Posterior vena cava (tissue), 2 donors: ENCODE measurements around the gene WWOX. TPM values are rescaled to one million over a fixed set of nuclear protein-coding genes. Genes with fewer than 3 reads are reported as not detected.

Experiments
- DNase-seq: peaks from one replicate; pipeline ENCODE4 v3.0.0-alpha.2; 2020; ENCODE audit warnings: low spot score
- intact Hi-C, 2 donors: fragments of 100-400 bp; cut with DNase I; formaldehyde crosslinking; loops; one replicate each; pipeline versions ENCODE4 v1.14.1 to v1.14.2; 2022 to 2023
- total RNA-seq, 2 donors: library from RNA; stranded (reverse); fragmentation: NEBNext Ultra II Directional; extraction: Animal tissue kit (Norgen Biotek cat#: 25700); gene quantifications; one replicate each; pipeline ENCODE4 v1.2.1, GENCODE V29; 2021
- donor health status: DM: yes; HTN: yes; CAD: no.
- donor health status: DM: yes; HTN: yes; CAD: no.

The WWOX gene
- total RNA-seq, 2 donors from 2014 or later: 12.5 to 16.9 TPM

- intact Hi-C loops: no loop called here
- DNase-seq: no peak
Measured at GRCh38 chr16:78759596-78759995, 660.1 kb downstream of the WWOX start.

GRCh38 chr16:78760611-78761010, 661.2 kb downstream of the WWOX start:
- DNase-seq: no peak
- intact Hi-C loops: loop anchor here in 1 of 2 donors (10.0 kb wide), 1 partner anchor 226 kb away; no protein-coding TSS in a partner anchor

- DNase-seq: no peak
- intact Hi-C loops: loop anchor here in 1 of 2 donors (10.0 kb wide), 1 partner anchor 227 kb away; no protein-coding TSS in a partner anchor
Measured at GRCh38 chr16:78761427-78761826, 662.0 kb downstream of the WWOX start.

GRCh38 chr16:78762222-78762621, 662.8 kb downstream of the WWOX start:
- intact Hi-C loops: loop anchor here in 1 of 2 donors (10.0 kb wide), 1 partner anchor 227 kb away; no protein-coding TSS in a partner anchor
- DNase-seq: no peak

GRCh38 chr16:78763821-78764440, 664.5 kb downstream of the WWOX start:
- no peak for DNase-seq

GRCh38 chr16:78764478-78764877, 665.0 kb downstream of the WWOX start:
- intact Hi-C loops: loop anchor here in 1 of 2 donors (10.0 kb wide), 1 partner anchor 230 kb away; no protein-coding TSS in a partner anchor
- no peak for DNase-seq

More at GRCh38 chr16:78763821-78764440, 664.5 kb downstream of the WWOX start:
- intact Hi-C loops: loop anchor here in 1 of 2 donors (10.0 kb wide), 1 partner anchor 229 kb away; no protein-coding TSS in a partner anchor

- no peak for DNase-seq
- intact Hi-C loops: loop anchor here in 1 of 2 donors (10.0 kb wide), 1 partner anchor 233 kb away; no protein-coding TSS in a partner anchor
Measured at GRCh38 chr16:78768226-78768625, 668.8 kb downstream of the WWOX start.

- intact Hi-C loops: loop anchor here in 1 of 2 donors (10.0 kb wide), 1 partner anchor 234 kb away; no protein-coding TSS in a partner anchor
- DNase-seq: no peak
Measured at GRCh38 chr16:78768718-78769117, 669.3 kb downstream of the WWOX start.

GRCh38 chr16:78770353-78771091, 671.1 kb downstream of the WWOX start:
- intact Hi-C loops: loop anchor here in 1 of 2 donors (10.0 kb wide), 1 partner anchor 266 kb away; no protein-coding TSS in a partner anchor
- DNase-seq: peak; percentile 93

GRCh38 chr16:78773291-78773702, 673.8 kb downstream of the WWOX start:
- no peak for DNase-seq
- intact Hi-C loops: loop anchor here in 1 of 2 donors (10.0 kb wide), 1 partner anchor 268 kb away; no protein-coding TSS in a partner anchor

- intact Hi-C loops: loop anchor here in 1 of 2 donors (10.0 kb wide), 1 partner anchor 269 kb away; no protein-coding TSS in a partner anchor
Measured at GRCh38 chr16:78773706-78774105, 674.3 kb downstream of the WWOX start.

GRCh38 chr16:78775161-78775561, 675.7 kb downstream of the WWOX start:
- DNase-seq: no peak
- intact Hi-C loops: loop anchor here in 1 of 2 donors (10.0 kb wide), 1 partner anchor 270 kb away; no protein-coding TSS in a partner anchor

More at GRCh38 chr16:78773706-78774105, 674.3 kb downstream of the WWOX start:
- DNase-seq: no peak

GRCh38 chr16:78778101-78779004, 678.9 kb downstream of the WWOX start:
- DNase-seq: no peak
- intact Hi-C loops: loop anchor here in 1 of 2 donors (10.0 kb wide), 1 partner anchor 274 kb away; no protein-coding TSS in a partner anchor

- DNase-seq: no peak
- intact Hi-C loops: no loop called here
Measured at GRCh38 chr16:78780808-78781207, 681.4 kb downstream of the WWOX start.

- DNase-seq: no peak
- intact Hi-C loops: no loop called here
Measured at GRCh38 chr16:78782572-78782971, 683.1 kb downstream of the WWOX start.

- intact Hi-C loops: no loop called here
- no peak for DNase-seq
Measured at GRCh38 chr16:78783570-78784079, 684.2 kb downstream of the WWOX start.

GRCh38 chr16:78784771-78785170, 685.3 kb downstream of the WWOX start:
- intact Hi-C loops: no loop called here
- no peak for DNase-seq

- intact Hi-C loops: no loop called here
- DNase-seq: no peak
Measured at GRCh38 chr16:78785218-78785617, 685.8 kb downstream of the WWOX start.

- intact Hi-C loops: no loop called here
- no peak for DNase-seq
Measured at GRCh38 chr16:78786635-78787034, 687.2 kb downstream of the WWOX start.
